Natural killer cell treated with Interleukin-12 subunit alpha and Interleukin-12 subunit beta and Interleukin-15 and Interleukin-18, amount 100 ng/mL, for 72 hours (primary cell): ENCODE data around the gene YAP1. TPM values are rescaled to one million over a fixed set of nuclear protein-coding genes. Genes with fewer than 3 reads are reported as not detected.

Experiments
- ATAC-seq, 2 donors: fragments of 150-1000 bp; cut with Tn5 transposase in 1 of 2; sonication (Bioruptor Pico), chemical (Tn5 transposase) in 1 of 2; 2 replicates each; pipeline ENCODE4 v1.10.0; 2021
- DNase-seq: peaks from one replicate; pipeline ENCODE4 v3.0.0; 2022; ENCODE audit warnings: low spot score
- H3K27ac Mint-ChIP-seq, 2 donors: 1 replicate in 1 of 2; 2 replicates in 1 of 2; pipeline ENCODE4 v1.8.0; 2022; ENCODE audit warnings: mixed read lengths in 2 of 2, mild to moderate bottlenecking in 1 of 2, moderate library complexity in 1 of 2
- H3K27me3 Mint-ChIP-seq, 2 donors: 1 replicate in 1 of 2; 2 replicates in 1 of 2; pipeline ENCODE4 v1.8.0; 2022; ENCODE audit warnings: mixed read lengths in 2 of 2
- H3K36me3 Mint-ChIP-seq: one replicate; pipeline ENCODE4 v1.8.0; 2022; ENCODE audit warnings: mixed read lengths
- H3K4me1 Mint-ChIP-seq, 2 donors: 1 replicate in 1 of 2; 2 replicates in 1 of 2; pipeline ENCODE4 v1.8.0; 2022; ENCODE audit warnings: low read depth in 2 of 2, mixed read lengths in 2 of 2, mild to moderate bottlenecking in 1 of 2
- H3K4me3 Mint-ChIP-seq: one replicate; pipeline ENCODE4 v1.8.0; 2022; ENCODE audit warnings: mixed read lengths
- H3K9me3 Mint-ChIP-seq: 2 replicates; pipeline ENCODE4 v1.8.0; 2022; ENCODE audit warnings: mixed read lengths
- total RNA-seq, 2 donors: library from RNA; stranded (reverse); gene quantifications; one replicate each; pipeline ENCODE4 v1.2.3, GENCODE V29; 2022

The YAP1 gene
- total RNA-seq, 2 donors from 2014 or later: 0.56 TPM; not detected in 1

- Mint-ChIP-seq H3K9me3 (no peaks in the 10 kb centered on the region), H3K27ac (no peak overlapping the region), H3K4me1 (no peaks in the 10 kb centered on the region), H3K27me3 (peaks cover 0 to 3% of the 10 kb centered on the region in 2 donors), H3K36me3 (no peaks in the 10 kb centered on the region), H3K4me3 (no peak overlapping the region)
- ATAC-seq (no peak), DNase-seq (no peak)
These were observed 47.0 kb downstream of the YAP1 start for GRCh38 chr11:102157219-102157618.

- no peaks in the 10 kb centered on the region for H3K4me1 Mint-ChIP-seq
- H3K27ac Mint-ChIP-seq: no peak overlapping the region
- ATAC-seq (no peak), DNase-seq (no peak)
- peaks cover 0 to 3% of the 10 kb centered on the region in 2 donors for H3K27me3 Mint-ChIP-seq
- no peaks in the 10 kb centered on the region for H3K36me3 Mint-ChIP-seq
- no peaks in the 10 kb centered on the region for H3K9me3 Mint-ChIP-seq
- H3K4me3 Mint-ChIP-seq: no peak overlapping the region
These were observed 48.0 kb downstream of the YAP1 start for GRCh38 chr11:102158164-102158735.

- Mint-ChIP-seq H3K4me1 (no peaks in the 10 kb centered on the region), H3K27ac (no peak overlapping the region), H3K4me3 (no peak overlapping the region), H3K36me3 (no peaks in the 10 kb centered on the region), H3K9me3 (no peaks in the 10 kb centered on the region), H3K27me3 (no peaks in the 10 kb centered on the region)
- ATAC-seq: no peak
- DNase-seq: no peak
These were observed 53.1 kb downstream of the YAP1 start for GRCh38 chr11:102163368-102163767.

GRCh38 chr11:102166175-102167064 lies 56.2 kb downstream of the YAP1 start:
- H3K27ac Mint-ChIP-seq: no peak overlapping the region
- H3K27me3 Mint-ChIP-seq: no peaks in the 10 kb centered on the region
- no peaks in the 10 kb centered on the region for H3K4me1 Mint-ChIP-seq
- no peak overlapping the region for H3K4me3 Mint-ChIP-seq
- DNase-seq (no peak), ATAC-seq (no peak)
- no peaks in the 10 kb centered on the region for H3K9me3 Mint-ChIP-seq
- H3K36me3 Mint-ChIP-seq: no peaks in the 10 kb centered on the region

- DNase-seq: no peak
- H3K27me3 Mint-ChIP-seq: peaks cover 2 to 8% of the 10 kb centered on the region in 2 donors
- no peak overlapping the region for H3K4me3 Mint-ChIP-seq
- no peaks in the 10 kb centered on the region for H3K36me3 Mint-ChIP-seq
- no peak overlapping the region for H3K27ac Mint-ChIP-seq
- H3K4me1 Mint-ChIP-seq: no peaks in the 10 kb centered on the region
- peaks cover 4% of the 10 kb centered on the region for H3K9me3 Mint-ChIP-seq
- ATAC-seq: no peak
These were observed 58.2 kb downstream of the YAP1 start for GRCh38 chr11:102168481-102168880.

GRCh38 chr11:102171101-102171500 lies 60.9 kb downstream of the YAP1 start:
- peaks cover 4% of the 10 kb centered on the region for H3K9me3 Mint-ChIP-seq
- H3K4me3 Mint-ChIP-seq: no peak overlapping the region
- peaks cover 2 to 12% of the 10 kb centered on the region in 2 donors for H3K27me3 Mint-ChIP-seq
- H3K4me1 Mint-ChIP-seq: no peaks in the 10 kb centered on the region
- H3K27ac Mint-ChIP-seq: no peak overlapping the region
- ATAC-seq (no peak), DNase-seq (no peak)
- no peaks in the 10 kb centered on the region for H3K36me3 Mint-ChIP-seq

- Mint-ChIP-seq H3K4me3 (no peak overlapping the region), H3K27ac (no peak overlapping the region), H3K27me3 (peaks cover 5 to 13% of the 10 kb centered on the region in 2 donors), H3K4me1 (no peaks in the 10 kb centered on the region), H3K36me3 (no peaks in the 10 kb centered on the region), H3K9me3 (peaks cover 4% of the 10 kb centered on the region)
- ATAC-seq: no peak
- DNase-seq: no peak
These were observed 62.0 kb downstream of the YAP1 start for GRCh38 chr11:102172127-102172848.

- H3K27ac Mint-ChIP-seq: no peak overlapping the region
- DNase-seq: no peak
- H3K9me3 Mint-ChIP-seq: peaks cover 4% of the 10 kb centered on the region
- no peaks in the 10 kb centered on the region for H3K36me3 Mint-ChIP-seq
- no peaks in the 10 kb centered on the region for H3K4me1 Mint-ChIP-seq
- H3K27me3 Mint-ChIP-seq: peaks cover 3 to 13% of the 10 kb centered on the region in 2 donors
- no peak for ATAC-seq
- no peak overlapping the region for H3K4me3 Mint-ChIP-seq
These were observed 66.9 kb downstream of the YAP1 start for GRCh38 chr11:102177126-102177525.

GRCh38 chr11:102177974-102178631 lies 67.9 kb downstream of the YAP1 start:
- no peak overlapping the region for H3K4me3 Mint-ChIP-seq
- H3K9me3 Mint-ChIP-seq: no peaks in the 10 kb centered on the region
- ATAC-seq (peak in 1 of 2 donors; percentile 48), DNase-seq (no peak)
- no peaks in the 10 kb centered on the region for H3K4me1 Mint-ChIP-seq
- no peak overlapping the region for H3K27ac Mint-ChIP-seq
- peaks cover 3 to 5% of the 10 kb centered on the region in 2 donors for H3K27me3 Mint-ChIP-seq
- no peaks in the 10 kb centered on the region for H3K36me3 Mint-ChIP-seq

- no peak for ATAC-seq
- no peaks in the 10 kb centered on the region for H3K36me3 Mint-ChIP-seq
- no peaks in the 10 kb centered on the region for H3K4me1 Mint-ChIP-seq
- H3K27ac Mint-ChIP-seq: no peak overlapping the region
- no peaks in the 10 kb centered on the region for H3K9me3 Mint-ChIP-seq
- peaks cover 3 to 5% of the 10 kb centered on the region in 2 donors for H3K27me3 Mint-ChIP-seq
- H3K4me3 Mint-ChIP-seq: no peak overlapping the region
- no peak for DNase-seq
These were observed 69.1 kb downstream of the YAP1 start for GRCh38 chr11:102179371-102179770.

- no peak for ATAC-seq
- Mint-ChIP-seq H3K9me3 (no peaks in the 10 kb centered on the region), H3K36me3 (no peaks in the 10 kb centered on the region), H3K27ac (no peak overlapping the region), H3K4me1 (no peaks in the 10 kb centered on the region), H3K27me3 (peaks cover 4 to 15% of the 10 kb centered on the region in 2 donors), H3K4me3 (no peak overlapping the region)
- DNase-seq: no peak
These were observed 74.2 kb downstream of the YAP1 start for GRCh38 chr11:102184269-102184987.

- H3K4me1 Mint-ChIP-seq: no peaks in the 10 kb centered on the region
- peaks cover 4 to 15% of the 10 kb centered on the region in 2 donors for H3K27me3 Mint-ChIP-seq
- no peaks in the 10 kb centered on the region for H3K36me3 Mint-ChIP-seq
- DNase-seq (no peak), ATAC-seq (no peak)
- no peak overlapping the region for H3K4me3 Mint-ChIP-seq
- H3K27ac Mint-ChIP-seq: no peak overlapping the region
- no peaks in the 10 kb centered on the region for H3K9me3 Mint-ChIP-seq
These were observed 76.4 kb downstream of the YAP1 start for GRCh38 chr11:102186551-102187191.
